H9 (cell line): Measurements from ENCODE around the gene MTCL1. TPM values are rescaled to one million over a fixed set of nuclear protein-coding genes. Genes with fewer than 3 reads are reported as not detected.

Experiments
- DNase-seq: peaks from one replicate; pipeline ENCODE4 v3.0.0-alpha.2; 2017
- H2AFZ ChIP-seq: one replicate; pipeline ENCODE4 v1.6.1; 2013; ENCODE audit warnings: mild to moderate bottlenecking, low read length, control low read depth, moderate library complexity
- H2AK5ac ChIP-seq: 2 replicates; pipeline ENCODE4 v1.6.1; 2013; ENCODE audit warnings: low read length, control low read depth, mixed read lengths; ENCODE audit not compliant: insufficient read length
- H2BK120ac ChIP-seq: one replicate; pipeline ENCODE4 v1.6.1; 2013; ENCODE audit warnings: low read depth, mild to moderate bottlenecking, low read length, control low read depth, inconsistent platforms; ENCODE audit not compliant: poor library complexity, severe bottlenecking
- H2BK12ac ChIP-seq: 2 replicates; pipeline ENCODE4 v1.6.1; 2013; ENCODE audit warnings: low read length, control low read depth, mixed read lengths, low read depth; ENCODE audit not compliant: insufficient read length
- H2BK15ac ChIP-seq: 2 replicates; pipeline ENCODE4 v1.6.1; 2013; ENCODE audit warnings: low read depth, low read length, control low read depth
- H2BK20ac ChIP-seq: one replicate; pipeline ENCODE4 v1.6.1; 2013; ENCODE audit warnings: low read depth, mild to moderate bottlenecking, low read length, control low read depth, inconsistent platforms; ENCODE audit not compliant: poor library complexity, severe bottlenecking
- H2BK5ac ChIP-seq: 2 replicates; pipeline ENCODE4 v1.6.1; 2013; ENCODE audit warnings: low read length, control low read depth, mixed read lengths; ENCODE audit not compliant: insufficient read length
- H3K14ac ChIP-seq: 2 replicates; pipeline ENCODE4 v1.6.1; 2013; ENCODE audit warnings: low read length, control low read depth; ENCODE audit not compliant: insufficient read depth
- H3K18ac ChIP-seq: 2 replicates; pipeline ENCODE4 v1.6.1; 2013; ENCODE audit warnings: low read depth, mild to moderate bottlenecking, mixed read lengths, low read length, control low read depth; ENCODE audit not compliant: insufficient read length
- H3K23ac ChIP-seq: 2 replicates; pipeline ENCODE4 v1.6.1; 2013; ENCODE audit warnings: low read length, control low read depth, mixed read lengths, low read depth; ENCODE audit not compliant: insufficient read length
- H3K23me2 ChIP-seq: 2 replicates; pipeline ENCODE4 v1.6.1; 2013; ENCODE audit warnings: low read depth, mild to moderate bottlenecking, mixed read lengths, low read length, control low read depth; ENCODE audit not compliant: insufficient read length, poor library complexity, severe bottlenecking
- H3K27ac ChIP-seq: 2 replicates; pipeline ENCODE4 v1.5.1; 2013; ENCODE audit warnings: low read length, control low read depth, mixed read lengths, low read depth; ENCODE audit not compliant: insufficient read length
- H3K27me3 ChIP-seq: 2 replicates; pipeline ENCODE4 v1.6.1; 2013; ENCODE audit warnings: low read length, control low read depth, inconsistent platforms; ENCODE audit not compliant: insufficient read depth
- H3K4ac ChIP-seq: 2 replicates; pipeline ENCODE4 v1.6.1; 2013; ENCODE audit warnings: low read depth, mild to moderate bottlenecking, control low read depth, inconsistent platforms, low read length, moderate library complexity
- H3K4me1 ChIP-seq: 2 replicates; pipeline ENCODE4 v1.6.1; 2013; ENCODE audit warnings: low read length, control low read depth, inconsistent platforms; ENCODE audit not compliant: insufficient read depth
- H3K4me2 ChIP-seq: 2 replicates; pipeline ENCODE4 v1.6.1; 2013; ENCODE audit warnings: low read length, control low read depth, mixed read lengths; ENCODE audit not compliant: insufficient read length, insufficient read depth
- H3K56ac ChIP-seq: 2 replicates; pipeline ENCODE4 v1.6.1; 2013; ENCODE audit warnings: low read depth, mild to moderate bottlenecking, mixed read lengths, low read length, control low read depth; ENCODE audit not compliant: insufficient read length
- H3K79me1 ChIP-seq: 2 replicates; pipeline ENCODE4 v1.6.1; 2013; ENCODE audit warnings: low read depth, mild to moderate bottlenecking, moderate library complexity, low read length, control low read depth, inconsistent platforms; ENCODE audit not compliant: insufficient read depth, poor library complexity, severe bottlenecking
- H3K79me2 ChIP-seq: 2 replicates; pipeline ENCODE4 v1.6.1; 2013; ENCODE audit warnings: low read length, control low read depth, inconsistent platforms; ENCODE audit not compliant: insufficient read depth
- H3K9ac ChIP-seq: 2 replicates; pipeline ENCODE4 v1.6.1; 2013; ENCODE audit warnings: low read length, control low read depth, mixed read lengths; ENCODE audit not compliant: insufficient read length; ENCODE audit errors: extremely low read depth
- H3K9me3 ChIP-seq: one replicate; pipeline ENCODE4 v1.6.1; 2013; ENCODE audit warnings: low read depth, low read length, inconsistent platforms; ENCODE audit not compliant: control insufficient read depth
- H3T11ph ChIP-seq: one replicate; pipeline ENCODE4 v1.6.1; 2013; ENCODE audit warnings: mild to moderate bottlenecking, low read length, control low read depth, inconsistent platforms
- H4K20me1 ChIP-seq: one replicate; pipeline ENCODE4 v1.6.1; 2013; ENCODE audit not compliant: control insufficient read depth, insufficient read length, insufficient read depth
- H4K5ac ChIP-seq: 2 replicates; pipeline ENCODE4 v1.6.1; 2013; ENCODE audit warnings: low read depth, mild to moderate bottlenecking, mixed read lengths, low read length, control low read depth; ENCODE audit not compliant: insufficient read length
- H4K8ac ChIP-seq: replicated peaks from 2 replicates; pipeline ENCODE4 v1.6.1; 2013; ENCODE audit warnings: low read length, control low read depth, mixed read lengths, low read depth; ENCODE audit not compliant: insufficient read length
- H4K91ac ChIP-seq: 2 replicates; pipeline ENCODE4 v1.6.1; 2013; ENCODE audit warnings: low read depth, mild to moderate bottlenecking, moderate library complexity, mixed read lengths, low read length, control low read depth; ENCODE audit not compliant: insufficient read length
- H3K27ac Mint-ChIP-seq, 3 experiments: 2 replicates in 2 of 3; 3 replicates in 1 of 3; pipeline ENCODE4 v1.8.0; 2020 to 2021; ENCODE audit warnings: mixed read lengths in 3 of 3, mild to moderate bottlenecking in 1 of 3, moderate library complexity in 1 of 3
- H3K27me3 Mint-ChIP-seq: 2 replicates; pipeline ENCODE4 v1.8.0; 2021; ENCODE audit warnings: low read depth, mild to moderate bottlenecking, moderate library complexity, mixed read lengths
- H3K36me3 Mint-ChIP-seq, 3 experiments: 2 replicates in 2 of 3; 3 replicates in 1 of 3; pipeline ENCODE4 v1.8.0; 2020 to 2021; ENCODE audit warnings: low read depth in 3 of 3, mixed read lengths in 3 of 3; ENCODE audit not compliant: insufficient read depth in 1 of 3
- H3K4me1 Mint-ChIP-seq, 2 experiments: 2 replicates each; pipeline ENCODE4 v1.8.0; 2020; ENCODE audit warnings: mixed read lengths in 2 of 2
- H3K4me3 Mint-ChIP-seq, 2 experiments: 2 replicates in 1 of 2; 3 replicates in 1 of 2; pipeline ENCODE4 v1.8.0; 2020 to 2021; ENCODE audit warnings: mild to moderate bottlenecking in 2 of 2, mixed read lengths in 2 of 2, moderate library complexity in 1 of 2
- H3K9me3 Mint-ChIP-seq, 2 experiments: 2 replicates in 1 of 2; 3 replicates in 1 of 2; pipeline ENCODE4 v1.8.0; 2020; ENCODE audit warnings: mild to moderate bottlenecking in 2 of 2, mixed read lengths in 2 of 2, moderate library complexity in 1 of 2
- CTCF ChIP-seq: fragments of 200-600 bp; sonication (generic); conservative IDR thresholded peaks from 3 replicates; pipeline ENCODE4 v1.8.0; 2021; ENCODE audit warnings: antibody characterized with exemption, mild to moderate bottlenecking
- WGBS: extraction: QIAGEN DNeasy Blood & Tissue Kit; methylation state at CpG from one replicate; pipeline ENCODE4 v1.1.7; 2013; ENCODE audit warnings: missing lambda C conversion rate, low lambda C conversion rate, mixed read lengths; ENCODE audit not compliant: insufficient read length; ENCODE audit errors: extremely low coverage; 5-methylcytosine and 5-hydroxymethylcytosine counted together
- total RNA-seq: library from RNA; stranded (reverse); gene quantifications from 2 replicates; pipeline ENCODE4 v1.2.1, GENCODE V29; 2021

Gene MTCL1
- total RNA-seq, 1 experiment from 2014 or later = 50.7 TPM

GRCh38 chr18:8721094-8721669 is 15.8 kb downstream of the MTCL1 start:
- no peak overlapping the region for H3K9ac ChIP-seq
- Mint-ChIP-seq H3K27me3 (no peaks in the 10 kb centered on the region), H3K36me3 (peaks cover 19 to 60% (median 42%) of the 10 kb centered on the region in 3 experiments), H3K4me3 (no peak overlapping the region), H3K4me1 (peaks cover 72 to 80% of the 10 kb centered on the region in 2 experiments), H3K27ac (peak overlapping the region; percentile 70 to 92 (median 75)), H3K9me3 (no peaks in the 10 kb centered on the region; a peak in 2 of 5 replicates)
- H2BK15ac ChIP-seq = no peak overlapping the region
- no peak overlapping the region for H2BK120ac ChIP-seq
- no peak overlapping the region for H3T11ph ChIP-seq
- no peaks in the 10 kb centered on the region for H3K27me3 ChIP-seq
- no peak overlapping the region for H3K23ac ChIP-seq
- no peak overlapping the region for H2AFZ ChIP-seq
- H3K79me1 ChIP-seq = peaks cover 3% of the 10 kb centered on the region
- DNase-seq = no peak
- H4K20me1 ChIP-seq = no peaks in the 10 kb centered on the region
- H3K4me2 ChIP-seq = no peak overlapping the region
- H3K9me3 ChIP-seq = no peaks in the 10 kb centered on the region
- H3K14ac ChIP-seq = no peak overlapping the region
- H3K27ac ChIP-seq = no peak overlapping the region
- no peaks in the 10 kb centered on the region for H3K23me2 ChIP-seq
- H3K79me2 ChIP-seq = no peaks in the 10 kb centered on the region; the same call in 1 of the 2 replicates
- WGBS = no CpG with 5 or more reads among the region's 9 CpGs
- H4K8ac ChIP-seq = no peak overlapping the region
- H2BK20ac ChIP-seq = no peak overlapping the region
- H2BK5ac ChIP-seq = no peak overlapping the region
- no peak overlapping the region for H3K56ac ChIP-seq
- H3K18ac ChIP-seq = no peak overlapping the region
- H4K91ac ChIP-seq = no peak overlapping the region
- no peak overlapping the region for H3K4ac ChIP-seq
- no peak overlapping the region for H2AK5ac ChIP-seq
- no peak overlapping the region for H4K5ac ChIP-seq
- no peak overlapping the region for H2BK12ac ChIP-seq
- peaks cover 4% of the 10 kb centered on the region for H3K4me1 ChIP-seq
- TF ChIP-seq CTCF = no peak
